Upper lobe of left lung (tissue), 4 donors: ENCODE measurements around the gene AEBP2.

Experiments used
- CTCF ChIP-seq, 6 experiments: fragments of 450-650 bp in 4 of 6; fragments of 200-600 bp in 2 of 6; sonication (generic) in 2 of 6; IDR thresholded peaks; one replicate each; pipeline ENCODE4 v1.5.1; 2016 to 2019; ENCODE audit warnings: antibody characterized with exemption in 6 of 6
- POLR2AphosphoS5 ChIP-seq, 2 donors: sonication (generic); formaldehyde crosslinking; IDR thresholded peaks; one replicate each; pipeline ENCODE4 v1.5.1; 2017; ENCODE audit warnings: antibody characterized with exemption in 2 of 2

- TF ChIP-seq CTCF (IDR thresholded peaks at IDR 0.05) (no peak), POLR2AphosphoS5 (IDR thresholded peaks at IDR 0.05) (no peak)
Measured at GRCh38 chr12:19542606-19543005, 103.3 kb downstream of the AEBP2 start.
